H7 (cell line): ENCODE data around the gene MORF4L2. TPM values are rescaled to one million over a fixed set of nuclear protein-coding genes. Genes with fewer than 3 reads are reported as not detected.

Experiments
- DNase-seq: peaks from one replicate; pipeline ENCODE4 v3.0.0; 2012
- H3K27me3 ChIP-seq: 2 replicates; pipeline ENCODE4 v1.6.0; 2011; ENCODE audit warnings: mild to moderate bottlenecking, low read length; ENCODE audit not compliant: control insufficient read depth, insufficient read depth
- H3K36me3 ChIP-seq: replicated peaks from 2 replicates; pipeline ENCODE4 v1.5.1; 2011; ENCODE audit warnings: low read length; ENCODE audit not compliant: control insufficient read depth, insufficient read depth
- H3K4me3 ChIP-seq: 2 replicates; pipeline ENCODE4 v1.5.1; 2011; ENCODE audit warnings: low read depth, mild to moderate bottlenecking, control low read depth, low read length, moderate library complexity; ENCODE audit not compliant: insufficient read depth
- total RNA-seq: library from RNA; depleted of rRNA; stranded (reverse); fragments of >200 nt; shearing (Covaris generic); gene quantifications from 2 replicates; pipeline ENCODE4 v1.2.3, GENCODE V29; 2014; rRNA removed

The MORF4L2 gene
- total RNA-seq, 1 experiment from 2014 or later = 566 TPM

- Histone ChIP-seq H3K27me3 (no peaks in the 10 kb centered on the region), H3K4me3 (peak overlapping the region; percentile 86), H3K36me3 (no peaks in the 10 kb centered on the region)
- peak; percentile 74 for DNase-seq
Measured at GRCh38 chrX:103629318-103630170, 57.0 kb downstream of the MORF4L2 start.

GRCh38 chrX:103628386-103629317 lies 57.8 kb downstream of the MORF4L2 start, which contains the start of gene TCEAL1:
Gene TCEAL1, plus strand, starts transcription at chrX:103628975. Its CDS starts 942 bp downstream, at chrX:103629917.
- no peaks in the 10 kb centered on the region for H3K27me3 ChIP-seq
- H3K4me3 ChIP-seq = peak within 1 kb of the TSS; percentile 86
- H3K36me3 ChIP-seq = no peaks in the 10 kb centered on the region
- peak; percentile 49 for DNase-seq

GRCh38 chrX:103626855-103627254 lies 59.6 kb downstream of the MORF4L2 start:
- no peaks in the 10 kb centered on the region for H3K36me3 ChIP-seq
- no peaks in the 10 kb centered on the region for H3K27me3 ChIP-seq
- no peak overlapping the region for H3K4me3 ChIP-seq
- no peak for DNase-seq

Other genes starting within 250 kb of the MORF4L2 start
- gene RAB40A, start 167.2 kb downstream of the MORF4L2 start, total RNA-seq = 0.10 and 0.52 TPM in 2 replicates
- 15.5 and 23.8 TPM in 2 replicates for gene TCEAL4, start 101.2 kb downstream of the MORF4L2 start, total RNA-seq
- gene TCEAL3, start 78.7 kb downstream of the MORF4L2 start, total RNA-seq = 3.5 and 5.8 TPM in 2 replicates
- gene TCEAL1, start 57.7 kb downstream of the MORF4L2 start, total RNA-seq = 9.2 and 10.3 TPM in 2 replicates
- gene TMEM31, start 24.2 kb upstream of the MORF4L2 start, total RNA-seq = 0.28 TPM in 1 of 2 replicates, not detected in the other
- 59.4 and 60.7 TPM in 2 replicates for gene PLP1, start 90.1 kb upstream of the MORF4L2 start, total RNA-seq
- 0.30 and 0.48 TPM in 2 replicates for gene RAB9B, start 145.6 kb upstream of the MORF4L2 start, total RNA-seq